Fibroblast of lung (primary cell): Measurements from ENCODE around the gene KDM3A. TPM values are rescaled to one million over a fixed set of nuclear protein-coding genes. Genes with fewer than 3 reads are reported as not detected.

Experiments used
- DNase-seq, 2 donors: peaks; one replicate each; pipeline versions ENCODE4 v3.0.0 to v3.0.0-alpha.2; 2010; ENCODE audit warnings: low read depth in 2 of 2
- H2AFZ ChIP-seq: 2 replicates; pipeline ENCODE4 v1.5.1; 2012; ENCODE audit warnings: low read length, control low read depth, inconsistent platforms
- H3K27ac ChIP-seq: 2 replicates; pipeline ENCODE4 v1.5.1; 2011; ENCODE audit warnings: low read length, control low read depth; ENCODE audit not compliant: insufficient read depth
- H3K27me3 ChIP-seq: 2 replicates; pipeline ENCODE4 v1.5.1; 2011; ENCODE audit warnings: mild to moderate bottlenecking, low read length; ENCODE audit not compliant: control insufficient read depth, insufficient read depth
- H3K36me3 ChIP-seq: 2 replicates; pipeline ENCODE4 v1.5.1; 2011; ENCODE audit warnings: low read length; ENCODE audit not compliant: control insufficient read depth, insufficient read depth
- H3K4me1 ChIP-seq: 2 replicates; pipeline ENCODE4 v1.5.1; 2011; ENCODE audit warnings: low read length; ENCODE audit not compliant: control insufficient read depth, insufficient read depth; ENCODE audit errors: extremely low read depth
- H3K4me2 ChIP-seq: 2 replicates; pipeline ENCODE4 v1.5.1; 2011; ENCODE audit warnings: low read length, control low read depth; ENCODE audit not compliant: insufficient read depth; ENCODE audit errors: extremely low read depth
- H3K4me3 ChIP-seq, 4 experiments: fragments of 200-600 bp in 1 of 4; sonication (generic) in 1 of 4; replicated peaks in 1 of 4; 2 replicates each; pipeline ENCODE4 v1.5.1; 2011 to 2016; ENCODE audit warnings: low read length in 4 of 4, low read depth in 3 of 4, mild to moderate bottlenecking in 3 of 4, control low read depth in 2 of 4, inconsistent platforms in 1 of 4, mixed read lengths in 1 of 4; ENCODE audit not compliant: insufficient read depth in 1 of 4; ENCODE audit errors: control extremely low read depth in 1 of 4
- H3K79me2 ChIP-seq: 2 replicates; pipeline ENCODE4 v1.5.1; 2012; ENCODE audit warnings: mild to moderate bottlenecking, low read length, inconsistent platforms; ENCODE audit not compliant: control insufficient read depth, insufficient read depth
- H3K9ac ChIP-seq: 2 replicates; pipeline ENCODE4 v1.5.1; 2011; ENCODE audit warnings: mild to moderate bottlenecking, low read length, control low read depth; ENCODE audit not compliant: insufficient read depth
- H3K9me3 ChIP-seq: 2 replicates; pipeline ENCODE4 v1.5.1; 2012; ENCODE audit warnings: low read depth, low read length; ENCODE audit not compliant: control insufficient read depth, insufficient read depth
- H4K20me1 ChIP-seq: 2 replicates; pipeline ENCODE4 v1.5.1; 2011; ENCODE audit warnings: low read length; ENCODE audit not compliant: control insufficient read depth, insufficient read depth; ENCODE audit errors: extremely low read depth
- CTCF ChIP-seq, 2 donors: IDR thresholded peaks in 1 of 2; conservative IDR thresholded peaks in 1 of 2; 1 replicate in 1 of 2; 2 replicates in 1 of 2; pipeline ENCODE4 v1.5.1; 2011 to 2012; ENCODE audit warnings: low read length in 2 of 2, control low read depth in 1 of 2, inconsistent platforms in 1 of 2, low read depth in 1 of 2, mild to moderate bottlenecking in 1 of 2
- EZH2 ChIP-seq: IDR thresholded peaks from 2 replicates; pipeline ENCODE4 v1.5.1; 2012; ENCODE audit warnings: low read length, control low read depth, mild to moderate bottlenecking; ENCODE audit errors: missing control alignments
- polyA plus RNA-seq, 2 donors: library from polyadenylated mRNA; depleted of rRNA in 1 of 2; stranded (reverse) in 1 of 2; unstranded in 1 of 2; fragments of >200 nt; gene quantifications; 2 replicates each; pipeline ENCODE4 v1.2.1, GENCODE V29; 2011 to 2012; ENCODE audit warnings: missing spikeins in 1 of 2
- total RNA-seq: library from RNA; depleted of rRNA; stranded (reverse); fragments of >200 nt; gene quantifications from 2 replicates; pipeline ENCODE4 v1.2.1, GENCODE V29; 2014

Gene KDM3A
- total and polyA plus RNA-seq, 2 donors (not counting 1 experiment from before 2014, with no cell fraction given): 20.5 to 26.0 TPM

DNA sequence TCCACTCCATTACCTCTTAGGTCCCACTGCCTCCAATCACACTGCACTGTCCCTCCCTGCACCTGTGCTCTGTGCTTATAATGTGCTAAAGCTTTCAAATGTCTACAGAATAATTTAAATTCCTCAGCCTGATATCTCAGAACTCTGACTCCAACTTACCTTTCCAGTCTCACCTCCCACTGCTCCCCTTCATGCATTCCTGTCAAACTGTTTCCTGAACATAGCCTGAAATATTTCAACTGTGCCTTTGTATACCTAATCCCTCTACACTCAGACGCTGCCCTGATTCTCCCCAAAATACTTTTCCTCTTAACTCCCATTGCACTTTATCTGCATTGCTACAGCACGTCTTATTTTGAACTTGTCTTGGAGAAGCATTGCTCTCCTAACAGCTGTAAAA, 81.5 kb downstream of the KDM3A start:
- TF ChIP-seq EZH2 (no peak), CTCF (conservative IDR thresholded peaks at IDR 0.05 in 1 of 2, IDR thresholded peaks at IDR 0.05 in 1 of 2; ENCODE audit: low read depth in 1 of 2, low read length in 2 of 2) (no peak)
- H3K4me3 ChIP-seq: no peak overlapping the region
- H3K4me2 ChIP-seq: no peak overlapping the region

DNA sequence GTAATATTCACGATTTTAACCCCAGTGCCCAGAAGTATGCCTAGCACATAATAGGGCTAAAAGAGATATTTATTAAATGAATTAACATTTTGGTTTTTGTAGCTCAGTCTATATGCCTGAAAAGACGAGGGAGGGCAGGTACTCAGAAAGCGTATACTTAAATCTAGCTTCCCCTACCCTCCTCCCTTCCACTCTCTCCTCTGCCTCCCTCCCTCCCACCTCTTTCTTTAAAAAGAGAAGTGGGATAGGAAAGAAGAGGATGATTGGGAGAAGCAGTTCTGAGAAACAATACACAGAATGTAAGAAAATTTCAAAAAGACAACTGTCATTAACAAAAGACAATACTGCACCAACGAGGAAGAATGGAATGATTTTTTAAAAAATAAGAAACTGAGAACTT, 82.3 kb downstream of the KDM3A start:
- Histone ChIP-seq H3K4me2 (no peak overlapping the region), H3K27me3 (no peaks in the 10 kb centered on the region), H3K4me3 (no peak overlapping the region), H3K9me3 (no peaks in the 10 kb centered on the region), H3K9ac (no peak overlapping the region), H3K79me2 (no peaks in the 10 kb centered on the region), H3K4me1 (no peaks in the 10 kb centered on the region), H2AFZ (no peak overlapping the region), H4K20me1 (no peaks in the 10 kb centered on the region), H3K27ac (no peak overlapping the region), H3K36me3 (no peaks in the 10 kb centered on the region)
- DNase-seq: no peak
- no peak for TF ChIP-seq CTCF (conservative IDR thresholded peaks at IDR 0.05 in 1 of 2, IDR thresholded peaks at IDR 0.05 in 1 of 2; ENCODE audit: low read depth in 1 of 2, low read length in 2 of 2)
- TF ChIP-seq EZH2: no peak

More for the DNA sequence above, 81.5 kb downstream of the KDM3A start:
- no peaks in the 10 kb centered on the region for H3K36me3 ChIP-seq
- no peaks in the 10 kb centered on the region for H3K4me1 ChIP-seq
- no peak overlapping the region for H3K9ac ChIP-seq
- H2AFZ ChIP-seq: no peak overlapping the region
- no peak for DNase-seq
- no peak overlapping the region for H3K27ac ChIP-seq
- no peaks in the 10 kb centered on the region for H3K79me2 ChIP-seq
- H3K27me3 ChIP-seq: no peaks in the 10 kb centered on the region
- H4K20me1 ChIP-seq: no peaks in the 10 kb centered on the region
- no peaks in the 10 kb centered on the region for H3K9me3 ChIP-seq

DNA sequence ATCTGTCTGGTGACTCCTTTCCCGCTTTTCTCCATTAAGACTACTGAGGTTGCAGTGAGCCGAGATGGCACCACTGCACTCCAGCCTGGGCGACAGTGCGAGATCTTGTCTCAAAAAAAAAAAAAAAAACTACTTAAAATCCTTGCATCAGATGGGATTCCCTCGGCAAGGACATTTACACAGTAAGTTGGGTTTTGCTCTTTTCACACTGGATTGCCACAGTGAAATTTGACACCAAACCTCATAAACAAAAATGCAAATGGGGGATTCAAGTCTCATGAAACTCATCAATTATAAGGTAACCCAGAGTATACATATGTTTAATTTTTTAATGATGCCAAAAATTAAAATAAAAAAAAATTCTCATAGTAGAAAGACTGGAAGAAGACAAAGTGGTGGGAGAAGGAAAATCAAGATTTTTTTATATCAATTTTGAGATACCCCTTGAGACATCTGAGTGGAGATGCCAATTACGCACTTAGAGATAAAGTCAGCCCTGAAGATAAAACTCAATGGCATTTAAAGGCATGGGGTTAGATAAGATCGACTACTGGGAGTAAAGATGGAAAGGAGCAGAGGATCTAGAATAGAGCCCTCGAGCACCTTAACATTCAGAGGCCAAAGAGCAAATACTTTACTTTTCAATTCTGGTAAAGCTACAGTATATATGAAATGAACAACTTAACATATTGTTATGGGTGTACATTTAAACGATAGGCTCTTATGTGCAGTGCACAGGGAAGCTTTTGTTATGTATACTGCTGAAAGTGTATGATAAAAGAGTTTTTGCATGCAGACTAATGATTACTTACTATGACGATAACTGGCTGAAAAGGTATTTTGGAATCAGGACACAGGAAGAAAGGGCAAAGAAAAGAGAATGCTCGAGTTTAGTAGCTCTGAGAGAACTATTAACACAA, 84.5 kb downstream of the KDM3A start:
- H2AFZ ChIP-seq: no peak overlapping the region
- H3K4me1 ChIP-seq: no peaks in the 10 kb centered on the region
- no peak overlapping the region for H3K4me3 ChIP-seq
- H3K9ac ChIP-seq: no peak overlapping the region
- no peaks in the 10 kb centered on the region for H4K20me1 ChIP-seq
- H3K4me2 ChIP-seq: no peak overlapping the region
- H3K9me3 ChIP-seq: no peaks in the 10 kb centered on the region
- H3K79me2 ChIP-seq: no peaks in the 10 kb centered on the region
- no peaks in the 10 kb centered on the region for H3K27me3 ChIP-seq
- H3K36me3 ChIP-seq: no peaks in the 10 kb centered on the region
- DNase-seq: no peak
- no peak for TF ChIP-seq CTCF (conservative IDR thresholded peaks at IDR 0.05 in 1 of 2, IDR thresholded peaks at IDR 0.05 in 1 of 2; ENCODE audit: low read depth in 1 of 2, low read length in 2 of 2)
- no peak for TF ChIP-seq EZH2
- H3K27ac ChIP-seq: no peak overlapping the region
